HG03571 (cell line): ENCODE measurements around the gene RAB1A.
A peak's percentile ranks its signal among the peaks of the same experiment; 100 is the strongest.

Experiments
- ATAC-seq: cut with Tn5 transposase; IDR thresholded peaks from one replicate; pipeline ENCODE4 v1.9.1; 2021; ENCODE audit not compliant: unreplicated experiment

Gene RAB1A

GRCh38 chr2:65062843-65063825, 66.8 kb downstream of the RAB1A start:
- ATAC-seq, result no peak

- ATAC-seq, result no peak
These were observed 68.0 kb downstream of the RAB1A start for GRCh38 chr2:65061910-65062339.

- no peak for ATAC-seq
These were observed 68.6 kb downstream of the RAB1A start for GRCh38 chr2:65061146-65061909.

- ATAC-seq, result no peak
These were observed 70.8 kb downstream of the RAB1A start for GRCh38 chr2:65059071-65059470.

GRCh38 chr2:65057391-65058052, 72.4 kb downstream of the RAB1A start:
- no peak for ATAC-seq

- no peak for ATAC-seq
These were observed 72.9 kb downstream of the RAB1A start for GRCh38 chr2:65057054-65057375.

GRCh38 chr2:65056215-65057053, 73.5 kb downstream of the RAB1A start, which contains the start of gene CEP68:
Gene CEP68 (plus strand): TSS chr2:65056416. CDS start chr2:65069445, 13,029 bp downstream.
- ATAC-seq, result peak; percentile 74

- peak; percentile 10 for ATAC-seq
These were observed 74.3 kb downstream of the RAB1A start for GRCh38 chr2:65055422-65056214.

GRCh38 chr2:65054749-65055421, 75.0 kb downstream of the RAB1A start:
- ATAC-seq, result no peak

- peak; percentile 54 for ATAC-seq
These were observed 76.7 kb downstream of the RAB1A start for GRCh38 chr2:65053199-65053598.

GRCh38 chr2:65050931-65051330, 79.0 kb downstream of the RAB1A start:
- no peak for ATAC-seq

GRCh38 chr2:65049010-65049639, 80.8 kb downstream of the RAB1A start:
- ATAC-seq, result no peak

- no peak for ATAC-seq
These were observed 83.1 kb downstream of the RAB1A start for GRCh38 chr2:65046633-65047407.

- ATAC-seq, result no peak
These were observed 84.3 kb downstream of the RAB1A start for GRCh38 chr2:65045651-65046050.

- no peak for ATAC-seq
These were observed 85.7 kb downstream of the RAB1A start for GRCh38 chr2:65044097-65044735.

- ATAC-seq, result no peak
These were observed 86.9 kb downstream of the RAB1A start for GRCh38 chr2:65043001-65043400.
